Measurements from ENCODE around the gene TUBA4A. TPM values are rescaled to one million over a fixed set of nuclear protein-coding genes. Genes with fewer than 3 reads are reported as not detected.
A peak's percentile ranks its signal among the peaks of the same experiment; 100 is the strongest.

The TUBA4A gene
- 100 to 1,000 TPM; 313 to 344 TPM for total RNA-seq

GRCh38 chr2:219253753-219254589 is at the start of gene TUBA4A:
TSS of gene TUBA4A (minus strand) at chr2:219253918. CDS start at chr2:219253858, 60 bp downstream.
- peak; percentile 92 for DNase-seq
- peak within 1 kb of the TSS; percentile 100 for H3K4me3 Mint-ChIP-seq
- peaks cover 47% of the 10 kb centered on the region for H3K4me1 Mint-ChIP-seq
- H3K27ac Mint-ChIP-seq: peak within 1 kb of the TSS; percentile 81
- peaks cover 2% of the 10 kb centered on the region for H3K27me3 Mint-ChIP-seq
- no peaks in the 10 kb centered on the region for H3K9me3 Mint-ChIP-seq
- ChIA-PET CTCF (interaction anchor here (1.0 to 9.7 kb wide), 12 partner anchors 8 to 196 kb away, joined by 3 to 120 read pairs (median 6); partner anchors contain the start of genes ANKZF1, ATG9A, CNPPD1 and DNAJB2), POLR2A (interaction anchor here (0.7 to 15.2 kb wide), 25 partner anchors 8 to 854 kb away, joined by 3 to 425 read pairs (median 7); partner anchors contain the start of genes ABCB6, ANKZF1, ATG9A and BCS1L)
- H3K36me3 Mint-ChIP-seq (ENCODE audit: low read depth): peaks cover 44% of the 10 kb centered on the region

DNA sequence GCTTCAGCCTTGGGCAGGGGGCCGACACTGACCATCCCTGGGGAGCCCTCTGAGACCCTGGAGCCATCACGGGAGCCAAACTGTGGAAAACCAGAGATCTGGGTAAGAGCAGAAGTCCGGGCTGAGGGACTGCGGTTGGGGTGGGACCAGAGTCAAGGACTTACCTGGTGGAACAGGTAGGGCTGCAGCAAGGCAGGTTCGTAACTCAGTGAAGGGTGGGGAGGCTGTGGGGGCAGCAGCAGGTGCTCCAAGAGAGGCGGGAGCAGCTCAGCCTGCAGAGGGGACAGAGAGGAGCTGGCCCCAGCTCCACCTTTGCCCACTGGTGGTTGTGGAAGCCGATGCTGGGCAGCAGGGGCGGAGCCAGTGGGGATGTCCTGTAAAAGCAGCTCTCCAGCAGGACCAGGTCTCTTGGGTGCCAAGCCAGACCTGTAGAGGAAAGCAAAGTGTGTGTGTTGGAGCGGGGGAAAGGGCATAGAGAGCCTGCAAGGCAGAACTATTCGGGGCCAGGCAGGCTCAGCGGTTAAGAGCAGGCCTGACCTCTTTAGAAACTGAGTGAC is 48.8 kb upstream of the TUBA4A start:
- Mint-ChIP-seq H3K4me3 (no peak overlapping the region), H3K4me1 (peaks cover 7% of the 10 kb centered on the region), H3K36me3 (ENCODE audit: low read depth) (no peaks in the 10 kb centered on the region), H3K27ac (no peak overlapping the region), H3K9me3 (no peaks in the 10 kb centered on the region), H3K27me3 (peaks cover 64% of the 10 kb centered on the region)
- no peak for DNase-seq
- ChIA-PET CTCF (interaction anchor here (1.1 to 3.0 kb wide), 3 partner anchors 7 to 12 kb away, joined by 3 to 12 read pairs (median 3); no protein-coding TSS in a partner anchor), POLR2A (interaction anchor here (0.6 kb wide), 1 partner anchor 50 kb away, joined by 3 read pairs; the partner anchor contains the start of gene TUBA4B)

DNA sequence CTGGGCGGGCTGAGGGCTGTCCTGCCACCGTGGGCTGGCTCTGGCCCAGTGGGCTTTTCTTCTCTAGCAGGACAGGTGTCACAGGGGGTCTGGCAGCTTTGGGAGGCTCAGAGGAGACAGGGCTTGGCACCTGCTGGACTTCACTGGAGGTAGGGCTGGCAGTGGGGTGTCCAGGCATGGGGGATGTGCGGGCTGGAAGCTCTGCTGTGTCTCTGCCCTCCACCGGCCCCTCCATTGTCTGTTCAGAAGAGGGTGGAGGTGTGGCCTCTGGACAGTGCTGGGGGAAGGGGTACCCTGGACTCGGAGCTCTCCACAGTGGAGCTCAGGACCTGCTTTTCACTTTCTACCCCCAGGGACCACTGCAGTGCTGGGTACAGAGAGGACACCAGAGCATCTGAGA is 46.3 kb upstream of the TUBA4A start:
- H3K36me3 Mint-ChIP-seq (ENCODE audit: low read depth): no peaks in the 10 kb centered on the region
- CTCF ChIA-PET: interaction anchor here (1.0 to 2.5 kb wide), 9 partner anchors 22 to 241 kb away, joined by 3 to 15 read pairs (median 5); partner anchors contain the start of genes DNAJB2, NHEJ1 and SLC23A3
- H3K9me3 Mint-ChIP-seq: no peaks in the 10 kb centered on the region
- DNase-seq: no peak
- POLR2A ChIA-PET: interaction anchor here (0.8 to 1.3 kb wide), 4 partner anchors 22 to 240 kb away, joined by 3 to 4 read pairs (median 3); partner anchors contain the start of genes CNPPD1 and TUBA4B
- no peak overlapping the region for H3K4me3 Mint-ChIP-seq
- peaks cover 14% of the 10 kb centered on the region for H3K4me1 Mint-ChIP-seq
- H3K27ac Mint-ChIP-seq: no peak overlapping the region
- peaks cover 50% of the 10 kb centered on the region for H3K27me3 Mint-ChIP-seq

GRCh38 chr2:219299372-219299760 is 45.6 kb upstream of the TUBA4A start:
- peaks cover 44% of the 10 kb centered on the region for H3K27me3 Mint-ChIP-seq
- no peak overlapping the region for H3K4me3 Mint-ChIP-seq
- H3K9me3 Mint-ChIP-seq: no peaks in the 10 kb centered on the region

DNA sequence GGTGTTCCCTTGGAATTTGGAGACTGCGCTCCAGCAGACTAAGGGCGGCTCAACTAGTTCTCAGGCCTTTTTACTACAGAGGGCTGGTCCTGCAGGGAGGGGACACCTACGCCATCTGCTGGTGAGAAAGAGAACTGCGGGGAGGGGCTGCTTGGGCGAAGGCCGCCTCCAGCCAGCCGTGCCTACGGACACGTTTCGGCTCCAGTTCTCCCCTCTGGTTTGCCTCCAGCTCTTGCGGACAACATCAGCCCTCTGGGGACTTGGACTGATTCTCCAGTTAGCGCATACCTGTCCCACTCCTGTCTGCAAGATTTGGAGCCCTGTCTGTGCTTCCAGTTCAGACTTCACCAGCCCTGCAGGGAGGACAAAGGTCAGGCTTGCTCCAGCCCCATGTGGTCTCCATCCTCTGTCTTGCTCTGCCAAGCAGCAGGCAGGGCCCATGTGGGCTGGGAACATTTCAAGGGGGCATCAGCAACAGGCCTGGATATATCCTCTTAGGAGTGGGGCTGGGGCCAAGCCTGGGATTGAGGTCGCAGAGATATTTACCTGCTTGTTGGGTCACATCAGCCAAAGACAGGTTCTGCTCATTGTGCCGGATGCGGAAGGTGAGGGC is 45.1 kb upstream of the TUBA4A start:
- POLR2A ChIA-PET: interaction anchor here (1.0 to 1.5 kb wide), 2 partner anchors 20 to 122 kb away, joined by 3 to 4 read pairs; partner anchors contain the start of genes CNPPD1 and DNAJB2
- peak; percentile 88 for DNase-seq
- peaks cover 22% of the 10 kb centered on the region for H3K4me1 Mint-ChIP-seq
- peaks cover 41% of the 10 kb centered on the region for H3K27me3 Mint-ChIP-seq
- CTCF ChIA-PET: interaction anchor here (0.9 to 2.9 kb wide), 12 partner anchors 11 to 151 kb away, joined by 3 to 15 read pairs (median 3); partner anchors contain the start of genes DNAJB2 and SLC23A3
- no peak overlapping the region for H3K27ac Mint-ChIP-seq
- no peak overlapping the region for H3K4me3 Mint-ChIP-seq
- H3K9me3 Mint-ChIP-seq: no peaks in the 10 kb centered on the region
- no peaks in the 10 kb centered on the region for H3K36me3 Mint-ChIP-seq (ENCODE audit: low read depth)

More at GRCh38 chr2:219299372-219299760, 45.6 kb upstream of the TUBA4A start:
- DNase-seq: peak; percentile 15
- POLR2A ChIA-PET: interaction anchor here (0.8 to 1.0 kb wide), 3 partner anchors 123 to 240 kb away, joined by 3 to 4 read pairs (median 3); partner anchors contain the start of gene CNPPD1
- no peaks in the 10 kb centered on the region for H3K36me3 Mint-ChIP-seq (ENCODE audit: low read depth)
- peaks cover 17% of the 10 kb centered on the region for H3K4me1 Mint-ChIP-seq
- CTCF ChIA-PET: interaction anchor here (0.9 to 2.9 kb wide), 13 partner anchors 11 to 240 kb away, joined by 3 to 15 read pairs (median 4); partner anchors contain the start of genes DNAJB2 and SLC23A3
- no peak overlapping the region for H3K27ac Mint-ChIP-seq

DNA sequence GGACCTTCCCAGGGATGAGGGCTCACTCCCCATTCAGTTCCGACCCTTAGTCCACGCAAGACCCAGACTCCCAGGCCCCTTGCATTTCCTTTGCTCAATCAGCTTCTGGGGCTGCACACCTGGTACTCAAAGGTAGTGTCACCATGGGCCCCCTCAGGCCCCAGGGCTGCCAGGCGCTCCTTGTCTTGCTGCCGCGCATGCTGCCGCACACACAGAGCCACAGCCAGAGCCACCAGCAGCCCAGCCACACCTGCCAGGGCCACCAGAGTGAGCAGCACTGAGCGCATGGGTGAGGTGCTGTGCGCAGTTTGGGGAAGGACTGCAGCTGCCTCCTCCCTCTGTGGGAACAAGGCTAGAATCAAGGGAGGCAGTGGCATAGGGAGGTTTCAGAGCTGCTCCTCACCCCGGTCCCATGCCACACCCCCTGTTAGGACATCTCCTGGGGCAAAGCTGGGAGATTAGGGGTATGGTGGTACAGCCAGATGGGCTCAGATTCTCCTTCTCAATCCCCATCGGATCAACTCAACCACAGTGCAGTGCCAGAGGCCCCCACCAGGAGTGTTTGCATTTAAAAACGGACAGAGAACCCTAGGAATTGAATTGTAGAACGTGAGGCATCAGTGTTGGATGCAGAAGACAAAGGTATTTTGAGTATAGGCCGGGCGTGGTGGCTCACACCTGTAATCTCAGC is 44.2 kb upstream of the TUBA4A start:
- Mint-ChIP-seq H3K9me3 (no peaks in the 10 kb centered on the region), H3K27ac (no peak overlapping the region), H3K36me3 (ENCODE audit: low read depth) (no peaks in the 10 kb centered on the region), H3K27me3 (peaks cover 34% of the 10 kb centered on the region), H3K4me3 (no peak overlapping the region), H3K4me1 (peaks cover 22% of the 10 kb centered on the region)
- POLR2A ChIA-PET: interaction anchor here (1.5 kb wide), 1 partner anchor 19 kb away, joined by 3 read pairs; the partner anchor contains the start of gene DNAJB2
- DNase-seq: peak; percentile 14
- CTCF ChIA-PET: interaction anchor here (1.0 to 4.5 kb wide), 9 partner anchors 11 to 150 kb away, joined by 3 to 26 read pairs (median 4); partner anchors contain the start of genes CNPPD1 and DNAJB2

- no peak for DNase-seq
- ChIA-PET CTCF (interaction anchor here (1.3 to 7.9 kb wide), 7 partner anchors 10 to 220 kb away, joined by 4 to 206 read pairs (median 11); partner anchors contain the start of genes CNPPD1, DNAJB2 and NHEJ1), POLR2A (interaction anchor here (1.5 to 5.8 kb wide), 2 partner anchors 18 to 44 kb away, joined by 3 to 53 read pairs; partner anchors contain the start of genes DNAJB2, TUBA4A and TUBA4B)
- Mint-ChIP-seq H3K36me3 (ENCODE audit: low read depth) (no peaks in the 10 kb centered on the region), H3K4me1 (peaks cover 22% of the 10 kb centered on the region), H3K27me3 (peaks cover 33% of the 10 kb centered on the region), H3K9me3 (no peaks in the 10 kb centered on the region), H3K27ac (no peak overlapping the region), H3K4me3 (no peak overlapping the region)
Observed at GRCh38 chr2:219296631-219297391, 43.1 kb upstream of the TUBA4A start.

- Mint-ChIP-seq H3K4me1 (peaks cover 22% of the 10 kb centered on the region), H3K9me3 (no peaks in the 10 kb centered on the region), H3K27me3 (peaks cover 26% of the 10 kb centered on the region), H3K27ac (no peak overlapping the region), H3K36me3 (ENCODE audit: low read depth) (no peaks in the 10 kb centered on the region), H3K4me3 (no peak overlapping the region)
- ChIA-PET CTCF (interaction anchor here (1.3 to 7.9 kb wide), 16 partner anchors 9 to 637 kb away, joined by 4 to 206 read pairs (median 13); partner anchors contain the start of genes ABCB6, BCS1L, CNPPD1 and DNAJB2), POLR2A (interaction anchor here (0.8 to 6.0 kb wide), 5 partner anchors 15 to 91 kb away, joined by 4 to 69 read pairs (median 17); partner anchors contain the start of genes ANKZF1, ATG9A, DNAJB2 and DNPEP)
- no peak for DNase-seq
Observed at GRCh38 chr2:219296142-219296541, 42.4 kb upstream of the TUBA4A start.

DNA sequence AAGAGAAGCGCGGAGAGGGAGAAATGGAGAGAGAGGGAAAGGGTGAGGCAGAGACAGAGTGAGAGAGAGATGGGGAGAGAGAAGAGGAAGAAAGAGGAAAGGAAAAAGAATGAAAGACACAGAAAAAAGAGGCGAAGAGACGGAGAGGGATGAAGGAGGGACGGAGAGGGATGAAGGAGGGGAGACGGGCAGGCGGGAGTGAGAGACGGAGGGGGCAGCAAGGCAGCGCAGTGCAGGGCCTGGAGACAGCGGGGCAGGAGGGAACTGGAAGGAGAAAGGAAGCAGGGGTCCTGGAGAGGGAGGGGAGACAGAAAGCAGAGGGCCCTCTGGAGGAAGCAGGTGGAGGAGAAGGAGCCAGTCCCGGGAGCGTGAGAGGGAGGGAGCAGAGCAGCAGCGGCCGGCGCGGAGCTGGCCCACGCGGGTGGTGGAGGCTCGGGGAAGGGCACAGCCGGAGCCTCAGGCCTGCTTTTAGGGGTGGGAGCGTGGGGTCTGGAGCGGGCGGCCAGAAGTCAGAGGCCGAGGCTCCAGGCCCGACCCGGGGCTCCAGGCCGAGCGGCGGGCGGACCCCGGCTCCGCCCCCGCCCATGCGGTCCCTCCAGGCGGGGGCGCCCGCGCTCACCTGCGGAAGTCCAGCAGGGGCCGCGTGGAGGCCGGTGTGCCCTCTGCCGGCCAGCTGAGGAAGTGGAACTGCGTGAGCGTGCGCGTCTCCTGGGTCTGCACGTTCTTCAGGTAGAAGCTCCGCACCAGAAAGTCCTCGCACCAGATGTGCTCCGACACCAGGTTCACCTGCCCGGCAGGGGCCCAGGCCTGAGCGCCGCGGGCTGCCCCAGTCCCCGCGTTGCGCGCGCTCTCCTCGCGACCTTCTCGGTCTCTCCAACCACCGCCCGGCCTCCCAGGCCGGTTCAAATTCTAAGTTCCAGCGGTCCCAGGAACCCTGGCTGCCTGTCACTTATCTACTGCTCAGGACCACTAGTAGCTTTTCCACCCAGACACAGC is 40.9 kb upstream of the TUBA4A start:
- no peak overlapping the region for H3K27ac Mint-ChIP-seq
- H3K27me3 Mint-ChIP-seq: peaks cover 14% of the 10 kb centered on the region
- H3K36me3 Mint-ChIP-seq (ENCODE audit: low read depth): no peaks in the 10 kb centered on the region
- peaks cover 22% of the 10 kb centered on the region for H3K4me1 Mint-ChIP-seq
- H3K9me3 Mint-ChIP-seq: no peaks in the 10 kb centered on the region
- peak; percentile 90 for DNase-seq
- CTCF ChIA-PET: interaction anchor here (0.6 to 7.9 kb wide), 65 partner anchors 8 to 973 kb away, joined by 3 to 206 read pairs (median 5); partner anchors contain the start of genes ABCB6, ANKZF1, ATG9A and BCS1L
- peak overlapping the region; percentile 66 for H3K4me3 Mint-ChIP-seq
- POLR2A ChIA-PET: interaction anchor here (0.6 to 6.0 kb wide), 13 partner anchors 13 to 136 kb away, joined by 3 to 69 read pairs (median 5); partner anchors contain the start of genes ANKZF1, ATG9A, CNPPD1 and DNAJB2

DNA sequence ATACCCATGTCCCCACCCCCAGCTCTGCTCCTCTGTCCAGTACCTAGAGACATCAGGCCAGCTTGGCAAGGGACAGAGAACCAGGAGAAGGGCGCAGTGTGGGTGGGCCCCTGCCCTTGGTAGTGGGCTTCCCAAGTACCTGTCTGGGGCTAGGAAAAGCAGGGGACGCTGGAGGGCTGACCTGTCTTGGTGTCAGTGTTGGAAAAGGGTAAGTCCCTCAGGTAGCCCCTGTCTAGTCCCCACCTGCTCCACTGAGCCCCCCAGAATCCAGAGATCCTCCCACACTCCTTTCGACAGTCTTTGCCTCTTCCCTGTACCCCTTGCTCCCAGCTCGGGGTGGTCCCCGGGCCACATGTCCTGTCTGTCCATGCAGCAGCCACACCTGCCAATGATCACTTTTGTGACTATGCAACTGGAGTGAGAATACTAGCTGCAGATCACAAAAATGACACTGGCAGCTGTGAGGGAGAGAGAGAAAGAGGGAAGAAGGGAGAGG is 40.1 kb upstream of the TUBA4A start:
- H3K27ac Mint-ChIP-seq: no peak overlapping the region
- no peaks in the 10 kb centered on the region for H3K9me3 Mint-ChIP-seq
- peaks cover 10% of the 10 kb centered on the region for H3K27me3 Mint-ChIP-seq
- ChIA-PET POLR2A (interaction anchor here (1.6 to 6.0 kb wide), 3 partner anchors 13 to 87 kb away, joined by 7 to 69 read pairs (median 53); partner anchors contain the start of genes DNAJB2, TUBA4A, TUBA4B and ZFAND2B), CTCF (interaction anchor here (0.7 to 7.9 kb wide), 10 partner anchors 14 to 235 kb away, joined by 3 to 206 read pairs (median 17); partner anchors contain the start of genes DNAJB2, GLB1L, NHEJ1 and SLC23A3)
- no peaks in the 10 kb centered on the region for H3K36me3 Mint-ChIP-seq (ENCODE audit: low read depth)
- H3K4me1 Mint-ChIP-seq: peaks cover 18% of the 10 kb centered on the region
- no peak for DNase-seq
- peak overlapping the region; percentile 66 for H3K4me3 Mint-ChIP-seq

All from activated CD4-positive, alpha-beta memory T cell treated with anti-CD3 and anti-CD28 coated beads, Interleukin-2, amount 10 ng/mL, durations not matched to agents 7 days and 5 days (primary cell).